H1 (cell line): Measurements from ENCODE around the gene IL18BP. TPM values are rescaled to one million over a fixed set of nuclear protein-coding genes. Genes with fewer than 3 reads are reported as not detected.

ENCODE experiments used
- CTCF ChIA-PET: fragments of 300-600 bp; sonication (Branson Sonifier 250); formaldehyde crosslinking; loops from one replicate; lab custom pipeline; 2021; ENCODE audit not compliant: partially characterized antibody; lab: Charles Lee
- POLR2A ChIA-PET: fragments of 300-600 bp; sonication (Branson Sonifier 250); formaldehyde crosslinking; loops from one replicate; lab custom pipeline; 2021; ENCODE audit warnings: inconsistent platforms; ENCODE audit not compliant: partially characterized antibody; lab: Charles Lee
- DNase-seq, 2 experiments: peaks; one replicate each; pipeline versions ENCODE4 v3.0.0 to v3.0.0-alpha.2; 2010 to 2022; ENCODE audit warnings: low spot score in 2 of 2, low read depth in 1 of 2, mixed read lengths in 1 of 2
- FAIRE-seq: peaks from 2 replicates; lab custom pipeline; 2011; peaks lifted over from hg19 to GRCh38; lab: Jason Lieb, UNC
- H2AFZ ChIP-seq: 2 replicates; pipeline ENCODE4 v1.8.1; 2012; ENCODE audit warnings: low read length, inconsistent platforms
- H2AK5ac ChIP-seq: 2 replicates; pipeline ENCODE4 v1.6.1; 2013; ENCODE audit warnings: low read depth, low read length
- H2BK120ac ChIP-seq: replicated peaks from 2 replicates; pipeline ENCODE3; 2013; ENCODE audit warnings: low read depth, low read length, inconsistent platforms
- H2BK12ac ChIP-seq: 2 replicates; pipeline ENCODE4 v1.6.1; 2013; ENCODE audit warnings: low read depth, low read length
- H2BK15ac ChIP-seq: 2 replicates; pipeline ENCODE4 v1.6.1; 2013; ENCODE audit warnings: low read length
- H2BK20ac ChIP-seq: 2 replicates; pipeline ENCODE4 v1.6.1; 2013; ENCODE audit warnings: low read length
- H2BK5ac ChIP-seq: 2 replicates; pipeline ENCODE4 v1.6.1; 2013; ENCODE audit warnings: low read depth, low read length
- H3K14ac ChIP-seq: 2 replicates; pipeline ENCODE4 v1.6.1; 2013; ENCODE audit warnings: inconsistent platforms; ENCODE audit not compliant: insufficient read length
- H3K18ac ChIP-seq: 2 replicates; pipeline ENCODE4 v1.6.1; 2013; ENCODE audit warnings: low read length; ENCODE audit errors: extremely low read depth
- H3K23ac ChIP-seq: 2 replicates; pipeline ENCODE4 v1.6.1; 2013; ENCODE audit warnings: inconsistent platforms; ENCODE audit not compliant: insufficient read length
- H3K23me2 ChIP-seq: 2 replicates; pipeline ENCODE4 v1.6.1; 2013; ENCODE audit warnings: low read depth, low read length
- H3K27ac ChIP-seq: 2 replicates; pipeline ENCODE4 v1.6.1; 2011; ENCODE audit warnings: low read depth, low read length, inconsistent platforms
- H3K27me3 ChIP-seq, 4 experiments: replicated peaks in 1 of 4; 1 replicate in 1 of 4; 2 replicates in 3 of 4; pipeline versions ENCODE4 v1.6.1 to v1.8.1; 2011 to 2013; ENCODE audit warnings: low read length in 3 of 4, mild to moderate bottlenecking in 3 of 4, inconsistent platforms in 2 of 4, mixed read lengths in 2 of 4, moderate library complexity in 1 of 4; ENCODE audit not compliant: control insufficient read depth in 3 of 4, insufficient read depth in 3 of 4; ENCODE audit errors: extremely low read depth in 1 of 4
- H3K36me3 ChIP-seq, 4 experiments: 2 replicates each; pipeline versions ENCODE4 v1.6.1 to v1.8.1; 2011 to 2013; ENCODE audit warnings: mild to moderate bottlenecking in 4 of 4, low read length in 3 of 4, moderate library complexity in 2 of 4, control low read depth in 1 of 4, inconsistent platforms in 1 of 4; ENCODE audit not compliant: insufficient read depth in 4 of 4, control insufficient read depth in 2 of 4
- H3K4ac ChIP-seq: replicated peaks from 2 replicates; pipeline ENCODE3; 2013; ENCODE audit warnings: low read length, low read depth, mixed read lengths, inconsistent platforms; ENCODE audit not compliant: insufficient read length
- H3K4me1 ChIP-seq, 4 experiments: replicated peaks in 1 of 4; 1 replicate in 1 of 4; 2 replicates in 3 of 4; pipeline versions ENCODE4 v1.6.1 to v1.8.1; 2011 to 2013; ENCODE audit warnings: low read length in 3 of 4, inconsistent platforms in 2 of 4, mixed read lengths in 1 of 4; ENCODE audit not compliant: insufficient read depth in 4 of 4, control insufficient read depth in 3 of 4
- H3K4me2 ChIP-seq, 2 experiments: 2 replicates each; pipeline versions ENCODE4 v1.6.1 to v1.8.1; 2011 to 2013; ENCODE audit warnings: low read depth in 2 of 2, low read length in 2 of 2, control low read depth in 1 of 2, inconsistent platforms in 1 of 2, mild to moderate bottlenecking in 1 of 2; ENCODE audit not compliant: insufficient read depth in 1 of 2
- H3K4me3 ChIP-seq, 4 experiments: fragments of 200-600, 300-600 bp in 1 of 4; sonication (generic), shearing (Covaris generic), sonication (Bioruptor Twin) in 1 of 4; 2 replicates each; pipeline versions ENCODE4 v1.5.1 to v1.8.1; 2011 to 2016; ENCODE audit warnings: low read length in 4 of 4, low read depth in 3 of 4, control low read depth in 2 of 4, inconsistent platforms in 2 of 4, mild to moderate bottlenecking in 2 of 4, mixed read lengths in 1 of 4, moderate library complexity in 1 of 4; ENCODE audit not compliant: insufficient read depth in 2 of 4; ENCODE audit errors: extremely low read depth in 1 of 4
- H3K56ac ChIP-seq: replicated peaks from 2 replicates; pipeline ENCODE3; 2013; ENCODE audit warnings: low read depth, mild to moderate bottlenecking, mixed read lengths, low read length, inconsistent platforms; ENCODE audit not compliant: insufficient read length
- H3K79me1 ChIP-seq: 2 replicates; pipeline ENCODE4 v1.6.1; 2013; ENCODE audit warnings: low read depth, low read length, control low read depth
- H3K79me2 ChIP-seq, 2 experiments: 2 replicates each; pipeline versions ENCODE4 v1.6.1 to v1.8.1; 2012 to 2013; ENCODE audit warnings: low read length in 2 of 2, mild to moderate bottlenecking in 2 of 2, inconsistent platforms in 1 of 2; ENCODE audit not compliant: insufficient read depth in 2 of 2, control insufficient read depth in 1 of 2
- H3K9ac ChIP-seq, 4 experiments: replicated peaks in 1 of 4; 1 replicate in 1 of 4; 2 replicates in 3 of 4; pipeline versions ENCODE4 v1.6.1 to v1.8.1; 2011 to 2013; ENCODE audit warnings: low read depth in 3 of 4, low read length in 3 of 4, control low read depth in 2 of 4, mild to moderate bottlenecking in 2 of 4, moderate library complexity in 2 of 4, inconsistent platforms in 1 of 4; ENCODE audit errors: extremely low read depth in 1 of 4
- H3K9me3 ChIP-seq, 2 experiments: 2 replicates each; pipeline versions ENCODE4 v1.6.1 to v1.8.1; 2012 to 2013; ENCODE audit warnings: mild to moderate bottlenecking in 2 of 2, moderate library complexity in 2 of 2, control low read depth in 1 of 2, inconsistent platforms in 1 of 2, low read depth in 1 of 2, low read length in 1 of 2, mixed read lengths in 1 of 2; ENCODE audit not compliant: insufficient read depth in 2 of 2
- H4K20me1 ChIP-seq, 2 experiments: replicated peaks in 1 of 2; 2 replicates each; pipeline versions ENCODE3 to v1.8.1; 2011 to 2013; ENCODE audit warnings: inconsistent platforms in 2 of 2, low read length in 2 of 2, mild to moderate bottlenecking in 1 of 2; ENCODE audit not compliant: insufficient read depth in 2 of 2, control insufficient read depth in 1 of 2
- H4K5ac ChIP-seq: 2 replicates; pipeline ENCODE4 v1.6.1; 2013; ENCODE audit warnings: low read length, low read depth, mixed read lengths, inconsistent platforms; ENCODE audit not compliant: insufficient read length
- H4K8ac ChIP-seq: 2 replicates; pipeline ENCODE4 v1.8.0; 2013; ENCODE audit warnings: mild to moderate bottlenecking, moderate library complexity, low read length, inconsistent platforms; ENCODE audit not compliant: insufficient read depth; ENCODE audit errors: extremely low read depth
- H4K91ac ChIP-seq: replicated peaks from 2 replicates; pipeline ENCODE3; 2013; ENCODE audit warnings: low read length, mixed read lengths, inconsistent platforms; ENCODE audit not compliant: insufficient read length
- BRCA1 ChIP-seq: IDR thresholded peaks from 2 replicates; pipeline ENCODE4 v1.6.1; 2012; ENCODE audit warnings: low read depth, low read length, improper control_type of control experiment
- GABPA ChIP-seq: IDR thresholded peaks from 2 replicates; pipeline ENCODE4 v1.6.1; 2011; ENCODE audit warnings: mild to moderate bottlenecking, low read length, moderate library complexity, borderline replicate concordance; ENCODE audit not compliant: insufficient read depth
- JUND ChIP-seq: IDR thresholded peaks from 2 replicates; pipeline ENCODE4 v1.6.1; 2011; ENCODE audit warnings: mild to moderate bottlenecking, improper control_type of control experiment, low read length
- KDM1A ChIP-seq: fragments of 200-600, 300-600 bp; sonication (generic); IDR thresholded peaks from 2 replicates; pipeline ENCODE4 v1.7.1; 2016; ENCODE audit warnings: mild to moderate bottlenecking, low read length, borderline replicate concordance
- MAFK ChIP-seq: IDR thresholded peaks from 2 replicates; pipeline ENCODE4 v1.6.1; 2012; ENCODE audit warnings: low read depth, mild to moderate bottlenecking, improper control_type of control experiment, low read length
- PHF8 ChIP-seq: fragments of 200-600 bp; sonication (generic); conservative IDR thresholded peaks from 2 replicates; pipeline ENCODE4 v1.7.1; 2012; ENCODE audit warnings: low read depth, mild to moderate bottlenecking, inconsistent platforms, low read length, moderate library complexity
- POU5F1 ChIP-seq: IDR thresholded peaks from 2 replicates; pipeline ENCODE4 v1.6.1; 2011; ENCODE audit warnings: low read depth, mild to moderate bottlenecking, low read length, moderate library complexity
- RBBP5 ChIP-seq: IDR thresholded peaks from 2 replicates; pipeline ENCODE4 v1.7.1; 2012; ENCODE audit warnings: low read depth, mild to moderate bottlenecking, inconsistent platforms, low read length, moderate library complexity, borderline replicate concordance
- SAP30 ChIP-seq: fragments of 300-600 bp; sonication (generic); IDR thresholded peaks from 2 replicates; pipeline ENCODE4 v1.7.1; 2012; ENCODE audit warnings: low read length, moderate library complexity, mild to moderate bottlenecking, inconsistent platforms; ENCODE audit not compliant: insufficient read depth, insufficient replicate concordance
- SP2 ChIP-seq: IDR thresholded peaks from 2 replicates; pipeline ENCODE4 v1.6.1; 2012; ENCODE audit warnings: mild to moderate bottlenecking, low read length, inconsistent platforms
- TAF7 ChIP-seq: optimal IDR thresholded peaks from 2 replicates; pipeline ENCODE3; 2011; ENCODE audit warnings: low read depth, mild to moderate bottlenecking, inconsistent platforms, low read length, moderate library complexity, borderline replicate concordance
- TBP ChIP-seq: IDR thresholded peaks from 2 replicates; pipeline ENCODE4 v1.6.1; 2011; ENCODE audit warnings: low read depth, low read length, improper control_type of control experiment
- USF2 ChIP-seq: IDR thresholded peaks from 2 replicates; pipeline ENCODE4 v1.6.1; 2011; ENCODE audit warnings: low read length, improper control_type of control experiment
- WGBS, 2 experiments: shearing (Covaris generic) in 1 of 2; methylation state at CpG; one replicate each; pipeline versions ENCODE4 v1.1.6 to v1.1.7; 2013 to 2015; ENCODE audit warnings: low lambda C conversion rate in 2 of 2, mixed read lengths in 2 of 2, inconsistent platforms in 1 of 2, low coverage in 1 of 2, missing lambda C conversion rate in 1 of 2; ENCODE audit not compliant: insufficient replicate concordance in 2 of 2, insufficient coverage in 1 of 2, insufficient read length in 1 of 2; ENCODE audit errors: extremely low coverage in 1 of 2, missing lambda C conversion rate in 1 of 2; 5-methylcytosine and 5-hydroxymethylcytosine counted together
- polyA plus RNA-seq, 7 experiments: library from polyadenylated mRNA; depleted of rRNA in 3 of 7; stranded (reverse) in 5 of 7; unstranded in 2 of 7; fragments of >200 nt in 5 of 7; fragments of 200-250 nt in 2 of 7; gene quantifications; 1 replicate in 5 of 7; 2 replicates in 1 of 7; 4 replicates in 1 of 7; pipeline versions ENCODE4 v1.2.1 to v1.2.3, GENCODE V29; 2011 to 2013; ENCODE audit warnings: missing spikeins in 2 of 7, mixed read lengths in 2 of 7
- total RNA-seq: library from RNA; stranded (reverse); fragmentation: NEBNext Ultra II Directional; extraction: Animal tissue kit (Norgen Biotek cat#: 25700); gene quantifications from 2 replicates; pipeline ENCODE4 v1.2.1, GENCODE V29; 2021

The IL18BP gene
- total and polyA plus RNA-seq, 2 of the 8 experiments (the other 6 are each of a cell fraction or from before 2014, with no cell fraction given): 9.8 to 17.0 TPM

GRCh38 chr11:71997594-71997993 lies 1.1 kb upstream of the IL18BP start:
- H3K36me3 ChIP-seq: peaks cover 0 to 11% (median under 1%) of the 10 kb centered on the region in 4 experiments; a peak in 5 of 8 replicates
- H2BK5ac ChIP-seq: no peak overlapping the region
- H3K79me1 ChIP-seq: no peaks in the 10 kb centered on the region
- no peak for DNase-seq
- no peak for FAIRE-seq
- H3K18ac ChIP-seq: no peak overlapping the region
- POLR2A ChIA-PET: interaction anchor here (1.1 to 2.8 kb wide), 3 partner anchors 9 to 16 kb away, joined by 3 to 9 read pairs (median 5); no protein-coding TSS in a partner anchor
- 86% methylated on average over 3 of the region's 3 CpGs; no CpG with 5 or more reads in 1 of the 2 experiments for WGBS, 2 experiments
- CTCF ChIA-PET: interaction anchor here (1.6 to 5.1 kb wide), 4 partner anchors 11 to 93 kb away, joined by 6 to 28 read pairs (median 21); no protein-coding TSS in a partner anchor
- H3K27me3 ChIP-seq: no peaks in the 10 kb centered on the region
- no peak overlapping the region for H2BK12ac ChIP-seq
- H3K27ac ChIP-seq: no peak overlapping the region
- no peak overlapping the region for H3K4me2 ChIP-seq
- no peak overlapping the region for H3K4me3 ChIP-seq
- no peak overlapping the region for H4K5ac ChIP-seq
- H3K4me1 ChIP-seq: no peaks in the 10 kb centered on the region
- no peak overlapping the region for H3K9ac ChIP-seq
- H2BK120ac ChIP-seq: no peak overlapping the region
- no peaks in the 10 kb centered on the region for H3K9me3 ChIP-seq
- no peaks in the 10 kb centered on the region; a peak in 1 of 4 replicates for H3K79me2 ChIP-seq
- H2BK15ac ChIP-seq: no peak overlapping the region
- H3K23me2 ChIP-seq: no peaks in the 10 kb centered on the region
- no peak overlapping the region for H2AK5ac ChIP-seq
- no peak for TF ChIP-seq SAP30
- TF ChIP-seq RBBP5: no peak
- no peak for TF ChIP-seq MAFK
- TF ChIP-seq BRCA1: no peak
- no peak for TF ChIP-seq KDM1A
- no peak for TF ChIP-seq JUND
- TF ChIP-seq PHF8: no peak
- no peak for TF ChIP-seq USF2
- no peak for TF ChIP-seq POU5F1
- TF ChIP-seq SP2: no peak
- TF ChIP-seq TBP: no peak
- TF ChIP-seq TAF7: no peak
- TF ChIP-seq GABPA: no peak
- TF ChIP-seq, all 59 proteins: peak for 0
- Histone ChIP-seq H2BK20ac (no peak overlapping the region), H4K91ac (no peak overlapping the region), H3K4ac (no peak overlapping the region), H4K20me1 (peaks cover 9 to 11% of the 10 kb centered on the region in 2 experiments), H4K8ac (no peak overlapping the region), H2AFZ (no peak overlapping the region), H3K14ac (no peak overlapping the region), H3K56ac (no peak overlapping the region), H3K23ac (no peak overlapping the region)
